CD14-positive monocyte (primary cell): Measurements from ENCODE around the gene PVR. TPM values are rescaled to one million over a fixed set of nuclear protein-coding genes. Genes with fewer than 3 reads are reported as not detected.
A peak's percentile ranks its signal among the peaks of the same experiment; 100 is the strongest.

Source experiments
- DNase-seq, 3 donors: peaks; one replicate each; pipeline ENCODE4 v3.0.0-alpha.2; 2011 to 2022
- H2AFZ ChIP-seq: 2 replicates; pipeline ENCODE4 v1.6.0; 2012; ENCODE audit warnings: mild to moderate bottlenecking, low read depth, low read length, inconsistent platforms; ENCODE audit not compliant: insufficient read depth, poor library complexity, severe bottlenecking
- H3K27ac ChIP-seq, 2 donors: 1 replicate in 1 of 2; 2 replicates in 1 of 2; pipeline ENCODE4 v1.5.1; 2012 to 2013; ENCODE audit warnings: low read length in 2 of 2, control low read depth in 1 of 2, inconsistent platforms in 1 of 2, low read depth in 1 of 2, mild to moderate bottlenecking in 1 of 2
- H3K27me3 ChIP-seq, 2 donors: one replicate each; pipeline versions ENCODE4 v1.6.0 to v1.6.1; 2011 to 2013; ENCODE audit warnings: low read length in 2 of 2; ENCODE audit not compliant: control insufficient read depth in 2 of 2, insufficient read depth in 2 of 2
- H3K36me3 ChIP-seq, 2 donors: replicated peaks in 1 of 2; 1 replicate in 1 of 2; 2 replicates in 1 of 2; pipeline versions ENCODE4 v1.5.1 to v1.6.1; 2012 to 2013; ENCODE audit warnings: low read length in 2 of 2, control low read depth in 1 of 2, inconsistent platforms in 1 of 2, mild to moderate bottlenecking in 1 of 2; ENCODE audit not compliant: insufficient read depth in 2 of 2, control insufficient read depth in 1 of 2
- H3K4me1 ChIP-seq, 2 donors: 1 replicate in 1 of 2; 2 replicates in 1 of 2; pipeline versions ENCODE4 v1.5.1 to v1.6.1; 2012 to 2013; ENCODE audit warnings: low read length in 2 of 2, control low read depth in 1 of 2, inconsistent platforms in 1 of 2, mild to moderate bottlenecking in 1 of 2, moderate library complexity in 1 of 2; ENCODE audit not compliant: insufficient read depth in 2 of 2, control insufficient read depth in 1 of 2
- H3K4me2 ChIP-seq: replicated peaks from 2 replicates; pipeline ENCODE3; 2012; ENCODE audit warnings: low read length, moderate library complexity, mild to moderate bottlenecking; ENCODE audit not compliant: poor library complexity, severe bottlenecking; ENCODE audit errors: extremely low read depth
- H3K4me3 ChIP-seq, 3 experiments: fragments of 200-600 bp in 1 of 3; sonication (generic) in 1 of 3; replicated peaks in 1 of 3; 1 replicate in 2 of 3; 2 replicates in 1 of 3; pipeline ENCODE4 v1.5.1; 2011 to 2013; ENCODE audit warnings: low read length in 3 of 3, mild to moderate bottlenecking in 3 of 3, control low read depth in 2 of 3, low read depth in 2 of 3, inconsistent platforms in 1 of 3, moderate library complexity in 1 of 3
- H3K79me2 ChIP-seq: 2 replicates; pipeline ENCODE4 v1.6.0; 2012; ENCODE audit warnings: mild to moderate bottlenecking, control low read depth, inconsistent platforms, low read length, moderate library complexity; ENCODE audit not compliant: insufficient read depth
- H3K9ac ChIP-seq: 2 replicates; pipeline ENCODE4 v1.6.0; 2017; ENCODE audit warnings: low read length, mild to moderate bottlenecking; ENCODE audit not compliant: insufficient read depth, poor library complexity, severe bottlenecking
- H3K9me3 ChIP-seq, 2 donors: replicated peaks in 1 of 2; 1 replicate in 1 of 2; 2 replicates in 1 of 2; pipeline versions ENCODE4 v1.5.1 to v1.6.1; 2012 to 2013; ENCODE audit warnings: low read length in 2 of 2, control low read depth in 1 of 2; ENCODE audit not compliant: control insufficient read depth in 1 of 2, insufficient read depth in 1 of 2
- H4K20me1 ChIP-seq: 2 replicates; pipeline ENCODE4 v1.6.0; 2012; ENCODE audit warnings: mild to moderate bottlenecking, low read length, control low read depth, moderate library complexity; ENCODE audit not compliant: insufficient read depth
- H3K27ac Mint-ChIP-seq, 7 donors: one replicate each; pipeline ENCODE4 v1.8.0; 2020; ENCODE audit warnings: mild to moderate bottlenecking in 7 of 7, mixed read lengths in 7 of 7, moderate library complexity in 6 of 7, inconsistent platforms in 2 of 7
- H3K27me3 Mint-ChIP-seq, 3 donors: one replicate each; pipeline ENCODE4 v1.8.0; 2021 to 2022; ENCODE audit warnings: low read depth in 3 of 3, mild to moderate bottlenecking in 3 of 3, mixed read lengths in 3 of 3, moderate library complexity in 3 of 3, inconsistent platforms in 1 of 3
- H3K36me3 Mint-ChIP-seq, 2 donors: one replicate each; pipeline ENCODE4 v1.8.0; 2020; ENCODE audit warnings: mixed read lengths in 2 of 2, inconsistent platforms in 1 of 2, mild to moderate bottlenecking in 1 of 2
- H3K4me1 Mint-ChIP-seq: one replicate; pipeline ENCODE4 v1.8.0; 2020; ENCODE audit warnings: mild to moderate bottlenecking, mixed read lengths
- H3K4me3 Mint-ChIP-seq, 2 donors: one replicate each; pipeline ENCODE4 v1.8.0; 2020; ENCODE audit warnings: mild to moderate bottlenecking in 2 of 2, mixed read lengths in 2 of 2, moderate library complexity in 1 of 2
- H3K9me3 Mint-ChIP-seq, 7 donors: one replicate each; pipeline ENCODE4 v1.8.0; 2020 to 2022; ENCODE audit warnings: mixed read lengths in 7 of 7, mild to moderate bottlenecking in 6 of 7, moderate library complexity in 6 of 7, inconsistent platforms in 2 of 7
- CTCF ChIP-seq: fragments of 200-600 bp; IDR thresholded peaks from one replicate; pipeline ENCODE4 v1.8.0; 2022; ENCODE audit warnings: antibody characterized with exemption, mild to moderate bottlenecking
- WGBS: methylation state at CpG from one replicate; pipeline ENCODE4 v1.1.5; 2013; ENCODE audit warnings: missing lambda C conversion rate; ENCODE audit not compliant: insufficient coverage; 5-methylcytosine and 5-hydroxymethylcytosine counted together
- intact Hi-C, 2 donors: fragments of 100-400 bp; cut with micrococcal nuclease; formaldehyde crosslinking; loops; one replicate each; pipeline versions ENCODE4 v1.15.0 to v1.15.1; 2023
- polyA plus RNA-seq, 3 donors: library from polyadenylated mRNA; depleted of rRNA in 1 of 3; unstranded in 2 of 3; stranded (reverse) in 1 of 3; fragments of 300-500 nt in 2 of 3; fragments of >200 nt in 1 of 3; fragmentation: Illumina TruSeq in 2 of 3; gene quantifications; 1 replicate in 2 of 3; 2 replicates in 1 of 3; pipeline ENCODE4 v1.2.3, GENCODE V29; 2012 to 2021

PVR gene
- polyA plus RNA-seq, 3 donors, result 10.1 to 20.2 (median 12.9) TPM

GRCh38 chr19:44703336-44704078 lies 59.8 kb downstream of the PVR start:
- no peaks in the 10 kb centered on the region for H3K27me3 ChIP-seq
- H3K9me3 ChIP-seq, result no peaks in the 10 kb centered on the region
- H3K4me1 Mint-ChIP-seq, result no peaks in the 10 kb centered on the region
- no peaks in the 10 kb centered on the region for H3K9me3 Mint-ChIP-seq
- DNase-seq, result no peak
- WGBS, result 91% methylated on average over 19 of the region's 28 CpGs
- no peak overlapping the region for H3K27ac ChIP-seq
- H3K27me3 Mint-ChIP-seq, result peaks cover 2% of the 10 kb centered on the region in 3 donors
- no peaks in the 10 kb centered on the region for H3K79me2 ChIP-seq
- intact Hi-C loops, result loop anchor here in 1 of 2 donors (5.0 kb wide), 1 partner anchor 74 kb away; the partner anchor contains the start of gene CBLC
- H3K36me3 ChIP-seq, result no peaks in the 10 kb centered on the region
- no peaks in the 10 kb centered on the region for H3K36me3 Mint-ChIP-seq
- peak overlapping the region in 1 of 7 donors; percentile 30 for H3K27ac Mint-ChIP-seq
- H3K9ac ChIP-seq, result no peak overlapping the region
- H2AFZ ChIP-seq, result no peak overlapping the region
- H3K4me2 ChIP-seq, result no peak overlapping the region
- no peak for TF ChIP-seq CTCF
- H3K4me1 ChIP-seq, result no peaks in the 10 kb centered on the region
- no peaks in the 10 kb centered on the region for H4K20me1 ChIP-seq
- H3K4me3 Mint-ChIP-seq, result no peak overlapping the region
- H3K4me3 ChIP-seq, result no peak overlapping the region

DNA sequence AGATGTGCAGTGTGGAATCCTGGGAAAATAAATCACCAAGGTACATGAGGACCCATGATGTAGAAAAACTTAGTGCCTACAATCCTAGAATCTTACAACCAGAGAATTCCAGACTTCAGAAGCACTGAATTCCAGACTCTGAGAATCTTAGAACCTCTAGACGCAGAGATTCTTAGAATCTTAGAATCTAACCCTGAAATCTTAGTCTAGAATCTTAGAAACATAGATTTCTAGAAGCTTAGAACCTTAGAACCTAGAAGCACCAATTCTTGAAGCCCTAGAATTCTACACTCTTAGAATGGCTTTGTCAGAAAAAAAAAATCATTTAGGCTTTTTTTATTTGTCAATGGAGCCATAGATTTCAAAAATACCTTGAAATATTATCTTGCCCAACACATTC lies 61.3 kb downstream of the PVR start:
- Histone ChIP-seq H3K4me2 (no peak overlapping the region), H3K4me1 (no peaks in the 10 kb centered on the region), H3K4me3 (no peak overlapping the region), H3K27ac (no peak overlapping the region), H3K27me3 (no peaks in the 10 kb centered on the region), H3K9me3 (no peaks in the 10 kb centered on the region), H2AFZ (no peak overlapping the region), H3K79me2 (no peaks in the 10 kb centered on the region), H4K20me1 (no peaks in the 10 kb centered on the region), H3K36me3 (no peaks in the 10 kb centered on the region), H3K9ac (no peak overlapping the region)
- DNase-seq, result no peak
- Mint-ChIP-seq H3K4me3 (no peak overlapping the region), H3K27me3 (peaks cover 2% of the 10 kb centered on the region in 3 donors), H3K27ac (no peak overlapping the region), H3K4me1 (no peaks in the 10 kb centered on the region), H3K36me3 (no peaks in the 10 kb centered on the region), H3K9me3 (no peaks in the 10 kb centered on the region)
- TF ChIP-seq CTCF, result no peak
- WGBS, result no CpG with 5 or more reads among the region's 1 CpG
- intact Hi-C loops, result loop anchor here in 1 of 2 donors (5.0 kb wide), 1 partner anchor 72 kb away; the partner anchor contains the start of gene CBLC
